HG03064 (cell line): ENCODE results near the gene ARHGAP29.

Experiments used
- ATAC-seq: cut with Tn5 transposase; IDR thresholded peaks from one replicate; pipeline ENCODE4 v1.9.1; 2021; ENCODE audit warnings: low read depth; ENCODE audit not compliant: unreplicated experiment

The ARHGAP29 gene

DNA sequence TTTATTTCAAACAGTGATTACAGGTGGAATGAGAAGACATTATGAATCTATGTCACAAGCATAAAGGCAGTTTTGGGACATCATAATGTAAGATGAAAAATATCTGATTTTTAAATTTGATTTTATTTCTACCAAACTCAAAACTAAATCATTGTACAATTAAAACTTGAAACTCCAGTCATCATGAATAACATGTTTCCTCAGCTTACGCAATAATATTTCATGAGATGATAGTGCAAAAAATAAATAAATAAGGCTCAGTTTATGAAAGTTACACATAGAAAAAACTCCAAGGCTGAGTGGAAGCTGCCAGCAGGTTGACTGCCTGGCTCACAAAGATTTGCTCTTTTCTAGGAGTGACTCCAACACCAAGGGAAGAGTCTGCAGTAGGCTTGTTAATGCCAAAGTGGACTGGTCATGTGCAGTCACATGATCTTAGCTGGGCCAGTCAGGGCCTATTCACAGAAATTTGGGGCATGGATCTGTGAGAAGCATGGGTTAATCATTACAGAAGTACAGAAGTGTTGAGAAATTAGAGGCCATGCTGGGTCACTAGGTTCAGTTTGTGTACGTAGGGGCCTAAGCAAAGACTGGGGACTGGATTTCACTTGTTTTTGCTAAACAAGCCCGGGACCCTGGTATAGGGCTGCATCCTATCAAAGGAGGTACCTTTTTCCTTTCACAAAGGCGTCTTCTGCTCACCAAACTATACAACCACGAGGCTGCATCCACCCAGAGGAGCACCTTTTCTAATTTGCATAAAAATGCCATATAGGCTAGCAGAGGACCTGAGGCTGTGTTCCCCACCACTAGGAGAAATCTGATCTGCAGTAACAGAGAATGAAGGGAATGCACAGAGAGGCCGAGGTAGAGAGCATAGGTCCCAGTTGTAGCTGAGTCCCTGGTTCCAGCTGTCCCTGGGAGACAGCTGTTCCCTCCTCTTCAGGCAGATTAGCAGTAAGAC is 111.6 kb downstream of the ARHGAP29 start:
- no peak for ATAC-seq

DNA sequence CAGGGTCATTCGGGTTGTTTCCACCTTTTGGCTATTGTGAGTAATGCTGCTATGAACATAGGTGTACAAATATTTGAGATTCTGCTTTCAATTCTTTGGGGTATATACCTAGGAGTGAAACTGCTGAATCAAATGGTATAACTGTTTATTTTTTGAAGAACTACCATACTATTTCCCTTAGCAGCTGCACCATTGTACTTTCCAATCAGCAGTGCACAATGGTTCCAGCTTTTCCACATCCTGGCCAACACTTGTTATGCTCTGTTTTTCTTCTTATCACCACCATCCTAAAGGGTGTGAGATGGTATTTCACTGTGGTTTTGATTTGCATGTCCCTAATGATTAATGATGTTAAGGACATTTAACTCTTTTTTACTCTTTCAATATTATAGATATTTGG is 112.8 kb downstream of the ARHGAP29 start:
- ATAC-seq, result no peak

DNA sequence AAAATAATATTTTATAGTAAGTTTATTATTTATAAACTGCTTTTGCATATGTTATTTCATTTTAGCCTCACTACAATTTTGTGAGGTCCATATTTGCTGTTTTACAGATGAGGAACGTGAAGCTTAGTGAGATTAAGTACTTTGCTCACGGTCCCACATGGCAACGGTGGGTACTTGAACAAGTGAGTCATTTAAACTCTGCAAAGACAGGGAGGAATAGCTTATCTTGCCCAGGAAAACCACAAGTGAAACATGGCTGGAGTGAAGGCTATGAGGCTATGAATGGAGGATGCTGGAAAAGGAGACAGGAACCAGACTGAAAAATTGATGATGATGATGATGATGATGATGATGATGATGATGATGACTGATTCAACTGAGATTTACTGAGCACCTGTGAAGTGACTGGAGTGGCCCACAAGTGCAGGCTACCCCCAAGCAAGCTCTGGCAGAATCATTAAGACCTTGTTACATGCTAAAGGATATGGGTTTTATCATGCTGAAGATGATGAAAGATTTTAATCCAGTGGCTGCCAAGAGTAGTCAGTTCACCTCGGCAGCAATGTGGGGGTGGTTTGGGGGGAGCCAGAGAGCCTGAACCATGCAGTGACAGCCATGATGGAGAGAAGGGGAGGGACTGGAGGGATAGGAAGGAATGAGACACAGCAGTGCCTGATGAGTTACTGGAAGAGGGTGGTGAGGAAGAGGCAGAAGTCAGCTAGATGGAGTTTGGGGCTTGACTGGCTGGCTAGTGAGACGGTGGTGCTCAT is 115.0 kb downstream of the ARHGAP29 start:
- no peak for ATAC-seq
